Progenitor cell of endocrine pancreas (in vitro differentiated cells): ENCODE results near the gene RPL23. TPM values are rescaled to one million over a fixed set of nuclear protein-coding genes. Genes with fewer than 3 reads are reported as not detected.
A peak's percentile ranks its signal among the peaks of the same experiment; 100 is the strongest.

Source experiments
- DNase-seq: peaks from one replicate; pipeline ENCODE4 v3.0.0; 2021; ENCODE audit warnings: low spot score; ENCODE audit not compliant: unreplicated experiment
- H3K27ac Mint-ChIP-seq: 2 replicates; pipeline ENCODE4 v1.8.0; 2021; ENCODE audit warnings: mild to moderate bottlenecking, moderate library complexity, mixed read lengths
- H3K27me3 Mint-ChIP-seq: 2 replicates; pipeline ENCODE4 v1.8.0; 2021; ENCODE audit warnings: mixed read lengths
- H3K36me3 Mint-ChIP-seq: 2 replicates; pipeline ENCODE4 v1.8.0; 2022; ENCODE audit warnings: mixed read lengths; ENCODE audit not compliant: insufficient read depth
- H3K4me1 Mint-ChIP-seq: 2 replicates; pipeline ENCODE4 v1.8.0; 2021; ENCODE audit warnings: low read depth, mixed read lengths
- H3K4me3 Mint-ChIP-seq: 2 replicates; pipeline ENCODE4 v1.8.0; 2021; ENCODE audit warnings: low read depth, mild to moderate bottlenecking, moderate library complexity, mixed read lengths
- H3K9me3 Mint-ChIP-seq: 2 replicates; pipeline ENCODE4 v1.8.0; 2021; ENCODE audit warnings: low read depth, mixed read lengths
- CTCF ChIP-seq: fragments of 200-600 bp; sonication (generic); IDR thresholded peaks from one replicate; pipeline ENCODE4 v1.5.0; 2021; ENCODE audit warnings: antibody characterized with exemption, mild to moderate bottlenecking; ENCODE audit not compliant: unreplicated experiment
- total RNA-seq: library from RNA; stranded (reverse); gene quantifications from 2 replicates; pipeline ENCODE4 v1.2.1, GENCODE V29; 2021

RPL23 gene
- total RNA-seq, 1 donor from 2014 or later: 1,623 TPM

- H3K4me1 Mint-ChIP-seq: peaks cover 25% of the 10 kb centered on the region
- peak overlapping the region; percentile 100 for H3K27ac Mint-ChIP-seq
- peak overlapping the region; percentile 97 for H3K4me3 Mint-ChIP-seq
- H3K9me3 Mint-ChIP-seq: no peaks in the 10 kb centered on the region
- TF ChIP-seq CTCF: no peak
- no peak for DNase-seq
- H3K36me3 Mint-ChIP-seq: peaks cover 45% of the 10 kb centered on the region
- no peaks in the 10 kb centered on the region for H3K27me3 Mint-ChIP-seq
These were observed 2.1 kb downstream of the RPL23 start for GRCh38 chr17:38851434-38851833.

GRCh38 chr17:38850374-38850773, 3.1 kb downstream of the RPL23 start:
- peak overlapping the region; percentile 80 for H3K27ac Mint-ChIP-seq
- no peak for DNase-seq
- TF ChIP-seq CTCF: no peak
- H3K4me1 Mint-ChIP-seq: peaks cover 25% of the 10 kb centered on the region
- H3K4me3 Mint-ChIP-seq: peak overlapping the region; percentile 97
- no peaks in the 10 kb centered on the region for H3K9me3 Mint-ChIP-seq
- H3K36me3 Mint-ChIP-seq: peaks cover 45% of the 10 kb centered on the region
- no peaks in the 10 kb centered on the region for H3K27me3 Mint-ChIP-seq

- no peak for DNase-seq
- peak overlapping the region; percentile 76 for H3K27ac Mint-ChIP-seq
- H3K9me3 Mint-ChIP-seq: no peaks in the 10 kb centered on the region
- H3K4me1 Mint-ChIP-seq: peaks cover 27% of the 10 kb centered on the region
- peaks cover 45% of the 10 kb centered on the region for H3K36me3 Mint-ChIP-seq
- TF ChIP-seq CTCF: no peak
- H3K4me3 Mint-ChIP-seq: no peak overlapping the region
- no peaks in the 10 kb centered on the region for H3K27me3 Mint-ChIP-seq
These were observed 4.4 kb downstream of the RPL23 start for GRCh38 chr17:38848939-38849605.

- Mint-ChIP-seq H3K4me3 (no peak overlapping the region), H3K27ac (peak overlapping the region; percentile 76), H3K4me1 (peaks cover 27% of the 10 kb centered on the region), H3K9me3 (no peaks in the 10 kb centered on the region), H3K27me3 (no peaks in the 10 kb centered on the region), H3K36me3 (peaks cover 45% of the 10 kb centered on the region)
- DNase-seq: no peak
- TF ChIP-seq CTCF: no peak
These were observed 5.0 kb downstream of the RPL23 start for GRCh38 chr17:38848557-38848891.

- DNase-seq: no peak
- Mint-ChIP-seq H3K27me3 (no peaks in the 10 kb centered on the region), H3K4me3 (no peak overlapping the region), H3K4me1 (peaks cover 2% of the 10 kb centered on the region), H3K36me3 (peaks cover 14% of the 10 kb centered on the region), H3K27ac (peak overlapping the region; percentile 45), H3K9me3 (no peaks in the 10 kb centered on the region)
- TF ChIP-seq CTCF: no peak
These were observed 9.2 kb downstream of the RPL23 start for GRCh38 chr17:38844261-38844757.
